GM23338 (cell line): ENCODE results near the gene MACF1. TPM values are rescaled to one million over a fixed set of nuclear protein-coding genes. Genes with fewer than 3 reads are reported as not detected.
A peak's percentile ranks its signal among the peaks of the same experiment; 100 is the strongest.

Experiments used
- ATAC-seq: fragments of 200-7000 bp; cut with Tn5 transposase; 3 replicates; pipeline ENCODE4 v1.9.1; 2020
- DNase-seq: peaks from one replicate; pipeline ENCODE4 v3.0.0-alpha.2; 2015; ENCODE audit warnings: low spot score
- H2AFZ ChIP-seq: fragments of 200-600 bp; sonication (generic); 2 replicates; pipeline ENCODE4 v1.8.0; 2016; ENCODE audit warnings: antibody characterized with exemption, mild to moderate bottlenecking, moderate library complexity
- H3F3A ChIP-seq: fragments of 200-600 bp; sonication (generic); replicated peaks from 2 replicates; pipeline ENCODE4 v1.8.0; 2017; ENCODE audit warnings: antibody characterized with exemption, mixed run types, low read depth
- H3K27ac ChIP-seq: fragments of 200-600 bp; sonication (generic); 2 replicates; pipeline ENCODE4 v1.6.1; 2016; ENCODE audit warnings: low read depth
- H3K27me3 ChIP-seq: fragments of 200-600 bp; sonication (generic); 2 replicates; pipeline ENCODE4 v1.8.0; 2016; ENCODE audit warnings: mild to moderate bottlenecking, mixed run types, moderate library complexity; ENCODE audit not compliant: insufficient read depth
- H3K36me3 ChIP-seq: fragments of 200-600 bp; sonication (generic); 2 replicates; pipeline ENCODE4 v1.8.0; 2016; ENCODE audit warnings: mild to moderate bottlenecking; ENCODE audit not compliant: insufficient read depth
- H3K4me1 ChIP-seq: fragments of 200-600 bp; sonication (generic); 2 replicates; pipeline ENCODE4 v1.8.0; 2016; ENCODE audit warnings: mild to moderate bottlenecking, moderate library complexity; ENCODE audit not compliant: insufficient read depth
- H3K4me2 ChIP-seq: fragments of 200-600 bp; sonication (generic); 2 replicates; pipeline ENCODE4 v1.7.1; 2017; ENCODE audit warnings: mixed run types
- H3K4me3 ChIP-seq: fragments of 200-600 bp; sonication (generic); 2 replicates; pipeline ENCODE4 v1.6.1; 2016; ENCODE audit warnings: mixed run types
- H3K79me2 ChIP-seq: fragments of 200-600 bp; sonication (generic); replicated peaks from 2 replicates; pipeline ENCODE4 v1.8.0; 2017; ENCODE audit warnings: mild to moderate bottlenecking; ENCODE audit not compliant: insufficient read depth
- H3K9me2 ChIP-seq: fragments of 200-600 bp; sonication (generic); 2 replicates; pipeline ENCODE4 v1.8.0; 2017; ENCODE audit not compliant: insufficient read depth
- H4K20me1 ChIP-seq: fragments of 200-600 bp; sonication (generic); replicated peaks from 2 replicates; pipeline ENCODE4 v1.8.0; 2017; ENCODE audit warnings: mild to moderate bottlenecking; ENCODE audit not compliant: insufficient read depth
- H3K27ac Mint-ChIP-seq: 2 replicates; pipeline ENCODE4 v1.8.0; 2020; ENCODE audit warnings: inconsistent platforms, mild to moderate bottlenecking, moderate library complexity, mixed read lengths
- H3K27me3 Mint-ChIP-seq: 3 replicates; pipeline ENCODE4 v1.8.0; 2022; ENCODE audit warnings: low read depth, mild to moderate bottlenecking, moderate library complexity, mixed read lengths, inconsistent platforms; ENCODE audit not compliant: insufficient read depth, poor library complexity
- H3K36me3 Mint-ChIP-seq: 3 replicates; pipeline ENCODE4 v1.8.0; 2021; ENCODE audit warnings: low read depth, mild to moderate bottlenecking, inconsistent platforms, moderate library complexity, mixed read lengths
- H3K4me1 Mint-ChIP-seq: 3 replicates; pipeline ENCODE4 v1.8.0; 2020; ENCODE audit warnings: mild to moderate bottlenecking, inconsistent platforms, mixed read lengths
- H3K4me3 Mint-ChIP-seq: 3 replicates; pipeline ENCODE4 v1.8.0; 2021; ENCODE audit warnings: moderate library complexity, mild to moderate bottlenecking, inconsistent platforms, mixed read lengths
- H3K9me3 Mint-ChIP-seq: 3 replicates; pipeline ENCODE4 v1.8.0; 2020; ENCODE audit warnings: moderate library complexity, mild to moderate bottlenecking, inconsistent platforms, mixed read lengths
- CREB1 ChIP-seq: fragments of 250-450 bp; sonication (Bioruptor Pico); IDR thresholded peaks from 2 replicates; pipeline ENCODE4 v1.5.0; 2020; ENCODE audit warnings: low read depth, mild to moderate bottlenecking, moderate library complexity
- CTCF ChIP-seq, 2 experiments: fragments of 200-600 bp in 1 of 2; sonication (generic) in 1 of 2; conservative IDR thresholded peaks; 2 replicates each; pipeline versions ENCODE4 v1.5.1 to v1.6.1; 2016 to 2017; ENCODE audit warnings: antibody characterized with exemption in 2 of 2, low read depth in 2 of 2, mild to moderate bottlenecking in 2 of 2, moderate library complexity in 1 of 2
- ETS1 ChIP-seq: IDR thresholded peaks from 2 replicates; pipeline ENCODE4 v1.6.1; 2016; ENCODE audit warnings: antibody characterized with exemption
- EZH2 ChIP-seq: fragments of 200-600 bp; sonication (generic); IDR thresholded peaks from one replicate; pipeline ENCODE4 v1.8.0; 2017; ENCODE audit warnings: antibody characterized with exemption, mild to moderate bottlenecking, low read depth; ENCODE audit not compliant: unreplicated experiment
- EZH2phosphoT487 ChIP-seq: fragments of 200-600 bp; sonication (generic); IDR thresholded peaks from one replicate; pipeline ENCODE4 v1.8.1; 2018; ENCODE audit warnings: antibody characterized with exemption; ENCODE audit not compliant: unreplicated experiment
- JUNB ChIP-seq: IDR thresholded peaks from one replicate; pipeline ENCODE4 v1.6.1; 2016; ENCODE audit warnings: antibody characterized with exemption; ENCODE audit not compliant: unreplicated experiment
- NANOG ChIP-seq: IDR thresholded peaks from 2 replicates; pipeline ENCODE4 v1.6.1; 2016; ENCODE audit warnings: antibody characterized with exemption, borderline replicate concordance
- POLR2AphosphoS5 ChIP-seq: IDR thresholded peaks from 2 replicates; pipeline ENCODE4 v1.6.1; 2016; ENCODE audit warnings: antibody characterized with exemption, low read depth
- REST ChIP-seq: IDR thresholded peaks from one replicate; pipeline ENCODE4 v1.6.1; 2018; ENCODE audit warnings: antibody characterized with exemption; ENCODE audit not compliant: unreplicated experiment
- STAT1 ChIP-seq: IDR thresholded peaks from one replicate; pipeline ENCODE4 v1.6.1; 2016; ENCODE audit warnings: antibody characterized with exemption; ENCODE audit not compliant: unreplicated experiment
- ZNF114 ChIP-seq: fragments of 250-450 bp; sonication (Bioruptor Pico); IDR thresholded peaks from 2 replicates; pipeline ENCODE4 v1.5.0; 2020; ENCODE audit warnings: mild to moderate bottlenecking, moderate library complexity
- ZNF331 ChIP-seq: fragments of 250-450 bp; sonication (Bioruptor Pico); IDR thresholded peaks from 2 replicates; pipeline ENCODE4 v1.5.0; 2020; ENCODE audit warnings: low read depth, mild to moderate bottlenecking, moderate library complexity
- ZNF462 ChIP-seq: fragments of 250-450 bp; sonication (Bioruptor Pico); IDR thresholded peaks from 2 replicates; pipeline ENCODE4 v1.5.0; 2020; ENCODE audit warnings: mild to moderate bottlenecking, moderate library complexity
- polyA plus RNA-seq: library from polyadenylated mRNA; unstranded; fragments of >200 nt; fragmentation: Nextera tagmentation; extraction: Ambion mirVana; gene quantifications from 2 replicates; pipeline ENCODE4 v1.2.1, GENCODE V29; 2016
- total RNA-seq: library from RNA; depleted of rRNA; stranded (reverse); fragments of >200 nt; shearing (Covaris generic); gene quantifications from 2 replicates; pipeline ENCODE4 v1.2.3, GENCODE V29; 2014

MACF1 gene
- total and polyA plus RNA-seq, 2 experiments from 2014 or later, result 104 to 399 TPM

- Histone ChIP-seq H3K9me2 (no peaks in the 10 kb centered on the region), H3K4me3 (no peak overlapping the region), H3K36me3 (no peaks in the 10 kb centered on the region), H3K79me2 (no peaks in the 10 kb centered on the region), H3K4me1 (0 out of 2 replicates have a peak, but pooled peaks cover 9% of the 10 kb centered on the region), H4K20me1 (no peaks in the 10 kb centered on the region), H2AFZ (0 out of 2 replicates have a peak overlapping the region, but pooled peaks have one; percentile 38), H3K27ac (no peak overlapping the region), H3F3A (no peaks in the 10 kb centered on the region), H3K27me3 (peaks cover 22% of the 10 kb centered on the region), H3K4me2 (no peak overlapping the region; the same call in 1 of the 2 replicates)
- Mint-ChIP-seq H3K4me1 (peaks cover 12% of the 10 kb centered on the region), H3K27ac (no peak overlapping the region), H3K9me3 (no peaks in the 10 kb centered on the region), H3K4me3 (no peak overlapping the region), H3K27me3 (peaks cover 35% of the 10 kb centered on the region), H3K36me3 (no peaks in the 10 kb centered on the region; the same call in 2 of the 3 replicates)
- ATAC-seq (no peak), DNase-seq (no peak)
- TF ChIP-seq POLR2AphosphoS5 (no peak), REST (no peak), ZNF462 (CRISPR knock-in tag) (no peak), JUNB (no peak), ZNF114 (CRISPR knock-in tag) (no peak), CREB1 (CRISPR knock-in tag) (no peak), ETS1 (no peak), ZNF331 (CRISPR knock-in tag) (no peak), STAT1 (no peak), EZH2phosphoT487 (no peak), CTCF (conservative IDR thresholded peaks at IDR 0.05; ENCODE audit: low read depth in 2 of 2) (no peak), EZH2 (no peak), NANOG (no peak)
Measured at GRCh38 chr1:39497585-39497984, 293.1 kb downstream of the MACF1 start.
